HL-60 (cell line): ENCODE measurements around the gene MYH15.

Experiments used
- DNase-seq, 2 experiments: peaks; one replicate each; pipeline ENCODE4 v3.0.0-alpha.2; 2010 to 2020; ENCODE audit warnings: low read depth in 1 of 2, low spot score in 1 of 2
- H3K27ac ChIP-seq: fragments of 250-450 bp; sonication (Bioruptor Pico); replicated peaks from 2 replicates; pipeline ENCODE4 v1.5.1; 2020; ENCODE audit warnings: mild to moderate bottlenecking, moderate library complexity
- H3K27me3 ChIP-seq: fragments of 250-450 bp; sonication (Bioruptor Pico); 2 replicates; pipeline ENCODE4 v1.5.1; 2021; ENCODE audit warnings: mild to moderate bottlenecking, moderate library complexity; ENCODE audit not compliant: insufficient read depth, poor library complexity, severe bottlenecking
- H3K4me3 ChIP-seq: replicated peaks from 2 replicates; pipeline ENCODE4 v1.5.1; 2011; ENCODE audit warnings: mild to moderate bottlenecking, control low read depth, low read length; ENCODE audit not compliant: insufficient read depth
- GABPA ChIP-seq: IDR thresholded peaks from 2 replicates; pipeline ENCODE4 v1.6.1; 2012; ENCODE audit warnings: low read depth
- POLR2AphosphoS5 ChIP-seq: IDR thresholded peaks from 2 replicates; pipeline ENCODE4 v1.6.1; 2012; ENCODE audit warnings: low read depth
- SPI1 ChIP-seq: IDR thresholded peaks from 2 replicates; pipeline ENCODE4 v1.6.1; 2012; ENCODE audit warnings: low read depth, mild to moderate bottlenecking, borderline replicate concordance
- long read RNA-seq: library from polyadenylated mRNA; unstranded; transcript quantifications from one replicate; pipeline ENCODE4 v2.0.0, GENCODE V29; 2020
- TF ChIP-seq, protein P1 (sequence below): IDR thresholded peaks from one replicate; pipeline ENCODE4 v1.5.1; 2011; ENCODE audit warnings: low read length, control low read depth, inconsistent platforms; ENCODE audit not compliant: insufficient read depth
- TF ChIP-seq, protein P2 (sequence below): IDR thresholded peaks from 2 replicates; pipeline ENCODE4 v1.6.1; 2012; ENCODE audit warnings: low read depth; ENCODE audit not compliant: insufficient replicate concordance

The MYH15 gene
- long read RNA-seq, partial matches to known transcripts, result 1 of 12 reads
- long read RNA-seq, other reads (novel, unspliced or antisense), result 11 of 12 reads

DNA sequence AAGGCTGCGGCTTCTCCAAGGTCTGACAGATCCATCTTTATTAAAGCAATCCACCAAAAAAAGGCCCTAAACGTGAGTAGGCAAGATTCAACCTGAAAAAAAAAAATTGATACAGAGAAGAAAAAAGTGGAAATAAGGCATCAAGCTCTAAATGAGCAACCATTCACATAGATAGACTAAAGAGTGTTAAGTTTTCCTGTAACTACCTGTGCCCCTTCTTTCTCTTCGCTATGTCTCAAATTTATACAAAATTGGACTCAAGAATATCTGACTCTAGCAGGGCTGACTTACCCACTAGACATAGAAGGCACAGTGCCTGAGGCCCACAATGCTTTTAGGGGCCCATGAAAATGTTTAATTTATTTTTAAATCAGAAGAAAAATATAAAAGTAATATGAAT, at the start of gene MYH15:
MYH15 (minus strand) TSS at position 101 of the 400 bp plus-strand sequence; CDS start at position 35, 66 bp downstream.
- H3K27me3 ChIP-seq, result no peaks in the 10 kb centered on the region
- no peak for TF ChIP-seq POLR2AphosphoS5
- TF ChIP-seq GABPA, result no peak
- no peak for TF ChIP-seq SPI1
- no peak for DNase-seq
- no peak within 1 kb of the TSS for H3K27ac ChIP-seq
- H3K4me3 ChIP-seq, result no peak within 1 kb of the TSS

DNA sequence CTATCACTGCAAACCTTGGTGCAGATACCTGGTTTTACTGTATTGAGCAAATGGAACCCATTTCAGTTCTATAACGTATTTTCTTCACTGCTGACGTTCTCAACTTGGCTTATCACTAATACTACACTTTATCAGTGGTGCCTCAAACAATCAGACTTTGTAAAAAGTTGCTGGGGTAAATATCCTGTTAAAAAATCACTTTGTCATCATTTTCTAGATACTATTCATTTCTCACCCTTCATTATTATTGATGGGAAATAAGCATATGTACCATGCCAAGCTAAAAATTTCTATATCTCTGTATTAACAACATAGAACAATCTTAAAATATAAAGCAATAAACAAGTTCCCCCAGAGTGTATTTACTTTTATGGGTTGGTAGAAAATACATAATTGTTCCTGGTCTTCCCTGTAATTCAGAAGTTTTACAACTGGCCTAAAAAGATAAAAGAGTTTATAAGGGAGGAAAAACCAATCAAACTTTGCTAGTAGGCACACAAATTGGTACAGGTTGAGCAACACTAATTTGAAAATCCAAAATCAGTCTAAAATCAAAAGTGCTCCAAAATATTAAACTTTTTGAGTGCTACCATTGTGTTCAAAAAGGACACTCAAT, 45.7 kb upstream of the MYH15 start:
- TF ChIP-seq POLR2AphosphoS5 (no peak), GABPA (no peak), SPI1 (no peak)
- TF ChIP-seq, protein P1, sequence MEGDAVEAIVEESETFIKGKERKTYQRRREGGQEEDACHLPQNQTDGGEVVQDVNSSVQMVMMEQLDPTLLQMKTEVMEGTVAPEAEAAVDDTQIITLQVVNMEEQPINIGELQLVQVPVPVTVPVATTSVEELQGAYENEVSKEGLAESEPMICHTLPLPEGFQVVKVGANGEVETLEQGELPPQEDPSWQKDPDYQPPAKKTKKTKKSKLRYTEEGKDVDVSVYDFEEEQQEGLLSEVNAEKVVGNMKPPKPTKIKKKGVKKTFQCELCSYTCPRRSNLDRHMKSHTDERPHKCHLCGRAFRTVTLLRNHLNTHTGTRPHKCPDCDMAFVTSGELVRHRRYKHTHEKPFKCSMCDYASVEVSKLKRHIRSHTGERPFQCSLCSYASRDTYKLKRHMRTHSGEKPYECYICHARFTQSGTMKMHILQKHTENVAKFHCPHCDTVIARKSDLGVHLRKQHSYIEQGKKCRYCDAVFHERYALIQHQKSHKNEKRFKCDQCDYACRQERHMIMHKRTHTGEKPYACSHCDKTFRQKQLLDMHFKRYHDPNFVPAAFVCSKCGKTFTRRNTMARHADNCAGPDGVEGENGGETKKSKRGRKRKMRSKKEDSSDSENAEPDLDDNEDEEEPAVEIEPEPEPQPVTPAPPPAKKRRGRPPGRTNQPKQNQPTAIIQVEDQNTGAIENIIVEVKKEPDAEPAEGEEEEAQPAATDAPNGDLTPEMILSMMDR, result no peak
- TF ChIP-seq, protein P2, sequence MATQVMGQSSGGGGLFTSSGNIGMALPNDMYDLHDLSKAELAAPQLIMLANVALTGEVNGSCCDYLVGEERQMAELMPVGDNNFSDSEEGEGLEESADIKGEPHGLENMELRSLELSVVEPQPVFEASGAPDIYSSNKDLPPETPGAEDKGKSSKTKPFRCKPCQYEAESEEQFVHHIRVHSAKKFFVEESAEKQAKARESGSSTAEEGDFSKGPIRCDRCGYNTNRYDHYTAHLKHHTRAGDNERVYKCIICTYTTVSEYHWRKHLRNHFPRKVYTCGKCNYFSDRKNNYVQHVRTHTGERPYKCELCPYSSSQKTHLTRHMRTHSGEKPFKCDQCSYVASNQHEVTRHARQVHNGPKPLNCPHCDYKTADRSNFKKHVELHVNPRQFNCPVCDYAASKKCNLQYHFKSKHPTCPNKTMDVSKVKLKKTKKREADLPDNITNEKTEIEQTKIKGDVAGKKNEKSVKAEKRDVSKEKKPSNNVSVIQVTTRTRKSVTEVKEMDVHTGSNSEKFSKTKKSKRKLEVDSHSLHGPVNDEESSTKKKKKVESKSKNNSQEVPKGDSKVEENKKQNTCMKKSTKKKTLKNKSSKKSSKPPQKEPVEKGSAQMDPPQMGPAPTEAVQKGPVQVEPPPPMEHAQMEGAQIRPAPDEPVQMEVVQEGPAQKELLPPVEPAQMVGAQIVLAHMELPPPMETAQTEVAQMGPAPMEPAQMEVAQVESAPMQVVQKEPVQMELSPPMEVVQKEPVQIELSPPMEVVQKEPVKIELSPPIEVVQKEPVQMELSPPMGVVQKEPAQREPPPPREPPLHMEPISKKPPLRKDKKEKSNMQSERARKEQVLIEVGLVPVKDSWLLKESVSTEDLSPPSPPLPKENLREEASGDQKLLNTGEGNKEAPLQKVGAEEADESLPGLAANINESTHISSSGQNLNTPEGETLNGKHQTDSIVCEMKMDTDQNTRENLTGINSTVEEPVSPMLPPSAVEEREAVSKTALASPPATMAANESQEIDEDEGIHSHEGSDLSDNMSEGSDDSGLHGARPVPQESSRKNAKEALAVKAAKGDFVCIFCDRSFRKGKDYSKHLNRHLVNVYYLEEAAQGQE, result no peak
- no peak for DNase-seq
- no peak overlapping the region for H3K4me3 ChIP-seq
- H3K27ac ChIP-seq, result no peak overlapping the region
- H3K27me3 ChIP-seq, result no peaks in the 10 kb centered on the region

DNA sequence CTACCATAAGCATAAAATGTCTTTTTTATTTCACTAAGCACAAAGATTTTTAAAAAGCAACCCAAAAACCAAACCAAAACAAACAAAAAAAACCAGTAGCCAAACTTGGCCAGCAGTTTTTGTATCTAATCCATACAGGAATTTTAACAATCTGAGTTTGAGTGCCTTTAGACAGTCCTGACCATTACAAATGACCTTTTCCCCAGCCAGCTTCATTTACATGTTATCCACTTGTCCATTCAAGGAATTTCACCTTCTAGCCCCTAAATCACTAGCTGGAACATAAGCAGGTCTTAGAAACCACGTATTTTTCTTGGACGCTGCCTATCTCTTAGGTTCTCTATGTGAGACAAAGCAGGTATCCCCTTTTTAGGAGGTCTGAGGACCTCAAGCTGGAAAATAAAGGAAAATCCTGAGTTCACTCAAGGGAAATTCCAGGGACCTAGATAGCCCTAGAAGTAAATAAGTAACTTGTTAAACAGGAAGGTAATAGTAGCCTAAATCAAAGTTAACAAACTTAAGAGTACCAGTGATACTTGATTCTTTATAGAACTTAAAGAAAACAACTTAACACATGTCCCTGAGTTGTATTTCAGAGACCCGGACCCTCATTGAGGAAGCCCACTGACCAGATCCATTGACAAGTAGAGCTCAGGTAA, 44.6 kb upstream of the MYH15 start:
- no peak for DNase-seq
- Histone ChIP-seq H3K4me3 (no peak overlapping the region), H3K27me3 (no peaks in the 10 kb centered on the region), H3K27ac (no peak overlapping the region)
- TF ChIP-seq SPI1, result no peak
- TF ChIP-seq, protein P1, result no peak
- no peak for TF ChIP-seq POLR2AphosphoS5
- TF ChIP-seq, protein P2, result no peak
- TF ChIP-seq GABPA, result no peak

DNA sequence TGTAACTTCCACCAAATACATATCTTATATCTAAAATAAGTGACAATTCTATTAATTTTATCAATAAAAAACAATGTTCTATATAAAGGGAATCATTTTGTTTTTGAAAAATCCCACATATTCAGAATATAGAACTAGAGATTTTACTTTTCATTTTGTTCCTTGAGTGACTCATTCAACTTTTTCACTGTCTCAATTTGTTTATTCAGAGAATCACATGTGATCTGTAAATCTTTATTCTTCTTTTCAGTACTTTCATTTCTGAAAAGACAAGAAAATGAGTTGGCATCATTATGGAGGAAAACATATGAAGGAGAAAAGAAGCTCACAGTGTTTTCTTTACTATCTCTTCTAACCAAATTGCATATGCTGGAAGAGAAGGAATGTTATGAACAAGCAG, 43.8 kb upstream of the MYH15 start:
- no peak for DNase-seq
- H3K27me3 ChIP-seq, result no peaks in the 10 kb centered on the region
- no peak overlapping the region for H3K27ac ChIP-seq
- H3K4me3 ChIP-seq, result no peak overlapping the region
- no peak for TF ChIP-seq SPI1
- TF ChIP-seq POLR2AphosphoS5, result no peak
- TF ChIP-seq, protein P2, result no peak
- TF ChIP-seq, protein P1, result no peak
- TF ChIP-seq GABPA, result no peak
